Vagina (tissue), 2 donors: ENCODE data around the gene PIP5K1B. TPM values are rescaled to one million over a fixed set of nuclear protein-coding genes. Genes with fewer than 3 reads are reported as not detected.
A peak's percentile ranks its signal among the peaks of the same experiment; 100 is the strongest.

Experiments
- DNase-seq, 2 donors: peaks; one replicate each; pipeline ENCODE4 v3.0.0-alpha.2; 2017; ENCODE audit errors: extremely low spot score in 2 of 2
- H3K27ac ChIP-seq: fragments of 200-600 bp; sonication (generic); one replicate; pipeline ENCODE4 v1.5.1; 2019
- H3K27me3 ChIP-seq: fragments of 200-600 bp; sonication (generic); one replicate; pipeline ENCODE4 v1.5.1; 2019
- H3K36me3 ChIP-seq, 2 donors: fragments of 200-600 bp; sonication (generic); one replicate each; pipeline ENCODE4 v1.5.1; 2017 to 2019
- H3K4me1 ChIP-seq: fragments of 200-600 bp; sonication (generic); one replicate; pipeline ENCODE4 v1.5.1; 2019
- H3K4me3 ChIP-seq, 2 donors: fragments of 200-600 bp; sonication (generic); 1 replicate in 1 of 2; 2 replicates in 1 of 2; pipeline ENCODE4 v1.5.1; 2016 to 2019
- H3K9me3 ChIP-seq: fragments of 200-600 bp; sonication (generic); one replicate; pipeline ENCODE4 v1.5.1; 2019
- POLR2A ChIP-seq, 2 donors: fragments of 450-650 bp; IDR thresholded peaks; one replicate each; pipeline ENCODE4 v1.6.1; 2017; ENCODE audit warnings: antibody characterized with exemption in 2 of 2, mild to moderate bottlenecking in 2 of 2, moderate library complexity in 2 of 2
- POLR2AphosphoS5 ChIP-seq, 2 donors: sonication (generic); formaldehyde crosslinking; IDR thresholded peaks; one replicate each; pipeline ENCODE4 v1.9.0; 2017; ENCODE audit warnings: antibody characterized with exemption in 2 of 2, mild to moderate bottlenecking in 2 of 2, low read depth in 1 of 2; ENCODE audit not compliant: insufficient read depth in 1 of 2
- intact Hi-C: fragments of 100-400 bp; cut with DNase I; formaldehyde crosslinking; loops from one replicate; pipeline ENCODE4 v1.15.1; 2023
- total RNA-seq: library from RNA; depleted of rRNA; stranded (reverse); fragments of >200 nt; gene quantifications from one replicate; pipeline ENCODE4 v1.2.3, GENCODE V29; 2016
- TF ChIP-seq, protein P1 (sequence below), 3 experiments: fragments of 450-650 bp in 2 of 3; fragments of 200-600 bp in 1 of 3; sonication (generic) in 1 of 3; IDR thresholded peaks; one replicate each; pipeline ENCODE4 v1.5.1; 2017 to 2019; ENCODE audit warnings: antibody characterized with exemption in 3 of 3, mild to moderate bottlenecking in 2 of 3, moderate library complexity in 2 of 3

The PIP5K1B gene
- total RNA-seq, 1 donor from 2014 or later: 2.9 TPM

DNA sequence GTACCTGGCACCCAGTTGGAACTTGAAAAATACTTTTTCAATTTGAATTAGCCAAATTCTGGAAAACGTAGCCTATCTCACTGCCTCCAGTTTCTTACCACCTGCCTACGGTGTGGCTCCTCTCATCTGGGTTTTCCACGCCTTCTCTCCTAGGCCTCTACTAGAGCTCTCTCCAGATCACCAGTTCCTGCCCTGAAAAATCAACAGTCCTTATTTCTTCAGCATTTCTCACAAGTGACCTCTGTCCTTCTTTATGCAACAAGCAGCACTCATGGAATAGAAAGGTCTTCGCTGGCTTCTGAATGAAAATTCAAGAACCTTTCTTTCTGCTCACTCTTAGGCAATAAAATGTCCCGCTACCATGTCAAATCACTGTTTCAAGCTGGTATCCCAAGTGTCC, 64.8 kb downstream of the PIP5K1B start:
- H3K27ac ChIP-seq: no peak overlapping the region
- H3K9me3 ChIP-seq: no peaks in the 10 kb centered on the region
- no peaks in the 10 kb centered on the region for H3K36me3 ChIP-seq
- intact Hi-C loops: no loop called here
- no peak overlapping the region for H3K4me3 ChIP-seq
- no peaks in the 10 kb centered on the region for H3K4me1 ChIP-seq
- TF ChIP-seq POLR2AphosphoS5 (IDR thresholded peaks at IDR 0.05; ENCODE audit: insufficient read depth in 1 of 2, low read depth in 1 of 2) (no peak), POLR2A (IDR thresholded peaks at IDR 0.05) (no peak)
- TF ChIP-seq, protein P1, sequence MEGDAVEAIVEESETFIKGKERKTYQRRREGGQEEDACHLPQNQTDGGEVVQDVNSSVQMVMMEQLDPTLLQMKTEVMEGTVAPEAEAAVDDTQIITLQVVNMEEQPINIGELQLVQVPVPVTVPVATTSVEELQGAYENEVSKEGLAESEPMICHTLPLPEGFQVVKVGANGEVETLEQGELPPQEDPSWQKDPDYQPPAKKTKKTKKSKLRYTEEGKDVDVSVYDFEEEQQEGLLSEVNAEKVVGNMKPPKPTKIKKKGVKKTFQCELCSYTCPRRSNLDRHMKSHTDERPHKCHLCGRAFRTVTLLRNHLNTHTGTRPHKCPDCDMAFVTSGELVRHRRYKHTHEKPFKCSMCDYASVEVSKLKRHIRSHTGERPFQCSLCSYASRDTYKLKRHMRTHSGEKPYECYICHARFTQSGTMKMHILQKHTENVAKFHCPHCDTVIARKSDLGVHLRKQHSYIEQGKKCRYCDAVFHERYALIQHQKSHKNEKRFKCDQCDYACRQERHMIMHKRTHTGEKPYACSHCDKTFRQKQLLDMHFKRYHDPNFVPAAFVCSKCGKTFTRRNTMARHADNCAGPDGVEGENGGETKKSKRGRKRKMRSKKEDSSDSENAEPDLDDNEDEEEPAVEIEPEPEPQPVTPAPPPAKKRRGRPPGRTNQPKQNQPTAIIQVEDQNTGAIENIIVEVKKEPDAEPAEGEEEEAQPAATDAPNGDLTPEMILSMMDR (IDR thresholded peaks at IDR 0.05): no peak
- no peak for DNase-seq
- no peaks in the 10 kb centered on the region for H3K27me3 ChIP-seq

DNA sequence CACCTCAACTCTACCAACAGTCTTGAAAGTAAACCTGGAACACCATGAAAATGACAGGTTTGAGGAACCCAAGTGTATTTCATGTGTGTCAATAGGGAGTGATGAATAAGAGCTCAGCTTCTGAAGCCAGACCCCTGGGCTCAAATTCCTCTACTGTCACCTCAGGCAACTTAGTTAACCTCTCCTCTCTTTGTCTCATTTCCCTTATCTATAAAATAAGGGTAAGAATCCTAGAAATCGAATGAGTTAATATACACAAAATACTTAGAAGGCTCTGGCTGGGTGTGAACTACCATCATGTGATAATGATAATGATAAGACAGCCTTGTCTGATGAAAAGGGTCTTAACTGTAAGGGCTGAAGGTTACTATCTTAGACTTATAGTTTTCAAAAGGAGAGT, 66.3 kb downstream of the PIP5K1B start:
- intact Hi-C loops: no loop called here
- no peak for DNase-seq
- no peak overlapping the region for H3K27ac ChIP-seq
- no peaks in the 10 kb centered on the region for H3K27me3 ChIP-seq
- H3K9me3 ChIP-seq: no peaks in the 10 kb centered on the region
- H3K4me3 ChIP-seq: no peak overlapping the region
- H3K4me1 ChIP-seq: no peaks in the 10 kb centered on the region
- TF ChIP-seq, protein P1 (IDR thresholded peaks at IDR 0.05): no peak
- TF ChIP-seq POLR2AphosphoS5 (IDR thresholded peaks at IDR 0.05; ENCODE audit: insufficient read depth in 1 of 2, low read depth in 1 of 2) (no peak), POLR2A (IDR thresholded peaks at IDR 0.05) (no peak)
- no peaks in the 10 kb centered on the region for H3K36me3 ChIP-seq

DNA sequence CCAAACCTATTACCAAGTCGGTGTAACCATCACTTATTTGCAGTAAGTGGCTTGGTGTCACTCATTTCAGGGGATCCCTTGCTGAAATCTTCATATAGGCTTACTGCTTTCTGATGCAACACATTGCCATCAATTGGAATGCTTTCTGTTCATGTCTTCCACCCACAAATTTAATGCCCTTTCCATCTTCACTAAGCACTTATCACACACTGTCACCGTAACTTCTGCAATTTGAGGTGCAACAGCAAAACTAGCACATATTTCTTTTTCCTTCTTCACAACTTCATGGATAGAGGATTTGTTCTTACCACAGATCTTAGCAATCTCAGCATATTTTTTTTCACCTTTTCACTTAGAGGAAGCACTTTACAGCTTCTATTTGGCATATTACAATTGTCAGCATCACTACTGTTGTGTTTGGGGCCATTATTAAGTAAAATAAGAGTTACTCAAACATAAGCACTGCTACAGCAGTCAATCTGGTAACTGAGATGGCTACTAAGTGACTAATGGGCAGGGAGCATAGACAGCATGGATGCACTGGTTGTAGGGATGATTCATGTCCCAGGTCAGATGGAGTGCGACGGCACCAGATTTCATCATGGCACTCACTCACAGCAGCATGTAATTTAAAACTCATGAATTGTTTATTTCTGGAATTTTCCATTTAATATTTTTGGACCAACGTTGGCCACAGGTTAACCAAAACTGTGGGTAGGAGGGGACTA, 70.1 kb downstream of the PIP5K1B start:
- intact Hi-C loops: no loop called here
- DNase-seq: no peak
- H3K27ac ChIP-seq: no peak overlapping the region
- H3K4me1 ChIP-seq: peaks cover 7% of the 10 kb centered on the region
- no peak overlapping the region for H3K4me3 ChIP-seq
- H3K9me3 ChIP-seq: no peaks in the 10 kb centered on the region
- H3K36me3 ChIP-seq: no peaks in the 10 kb centered on the region
- TF ChIP-seq POLR2AphosphoS5 (IDR thresholded peaks at IDR 0.05; ENCODE audit: insufficient read depth in 1 of 2, low read depth in 1 of 2): peak in 1 of 2 donors; percentile 29
- TF ChIP-seq, protein P1 (IDR thresholded peaks at IDR 0.05): no peak
- no peaks in the 10 kb centered on the region for H3K27me3 ChIP-seq

DNA sequence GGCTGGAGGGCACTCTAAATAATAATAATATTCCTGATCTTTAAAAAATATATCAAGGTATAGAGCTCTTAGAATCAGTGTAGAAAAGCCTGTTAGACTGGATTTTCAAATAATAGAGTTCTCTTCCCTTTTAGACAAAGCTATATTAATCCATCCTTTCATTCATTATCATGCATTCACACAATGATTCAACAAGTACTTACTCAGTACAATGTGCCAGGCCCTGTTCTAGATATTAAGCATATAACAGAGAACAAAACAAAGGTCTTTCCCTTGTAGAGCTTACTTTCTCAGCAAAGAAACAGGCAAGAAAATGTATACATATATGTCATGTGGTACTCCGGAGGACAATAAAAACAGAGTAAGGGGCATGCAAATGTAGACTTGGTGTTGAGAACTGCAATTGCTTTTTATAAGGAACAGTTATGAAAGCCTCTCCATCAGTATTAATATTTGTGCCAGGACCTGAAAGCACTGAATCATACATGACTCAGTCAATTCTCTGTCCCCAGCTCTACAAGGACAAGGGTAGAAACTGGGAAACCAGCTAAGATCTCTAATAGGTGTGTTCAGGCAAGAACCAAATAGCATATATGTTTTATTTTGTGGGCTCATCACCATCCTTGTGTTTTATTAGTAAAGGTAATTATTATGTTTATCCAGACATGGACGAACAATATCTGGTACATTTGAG, 72.2 kb downstream of the PIP5K1B start:
- Histone ChIP-seq H3K36me3 (no peaks in the 10 kb centered on the region), H3K9me3 (no peaks in the 10 kb centered on the region), H3K4me3 (no peak overlapping the region), H3K27ac (no peak overlapping the region), H3K4me1 (peaks cover 27% of the 10 kb centered on the region), H3K27me3 (no peaks in the 10 kb centered on the region)
- TF ChIP-seq, protein P1 (IDR thresholded peaks at IDR 0.05): no peak
- TF ChIP-seq POLR2AphosphoS5 (IDR thresholded peaks at IDR 0.05; ENCODE audit: insufficient read depth in 1 of 2, low read depth in 1 of 2) (no peak), POLR2A (IDR thresholded peaks at IDR 0.05) (no peak)
- intact Hi-C loops: no loop called here
- no peak for DNase-seq

DNA sequence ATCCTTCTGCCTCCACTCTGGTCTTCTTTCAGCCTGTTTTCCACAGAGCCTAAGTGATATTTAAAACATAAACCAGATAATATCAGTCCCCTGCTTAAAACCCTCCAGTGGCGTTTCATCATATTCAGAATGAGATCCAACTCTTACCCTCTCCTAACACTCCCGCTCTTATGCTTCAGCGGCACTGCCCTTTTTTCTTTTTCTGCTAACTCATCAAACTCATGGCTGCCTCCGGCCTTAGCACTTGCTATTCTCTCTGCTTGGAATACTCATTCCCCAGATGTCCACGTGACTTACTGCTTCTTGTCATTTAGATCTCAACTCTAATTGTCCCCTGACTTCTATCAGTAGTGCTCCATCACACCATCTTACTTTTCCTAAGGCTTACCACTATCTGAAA, 73.6 kb downstream of the PIP5K1B start:
- no peak for DNase-seq
- Histone ChIP-seq H3K36me3 (no peaks in the 10 kb centered on the region), H3K27me3 (no peaks in the 10 kb centered on the region), H3K4me3 (no peak overlapping the region), H3K4me1 (peaks cover 41% of the 10 kb centered on the region), H3K27ac (no peak overlapping the region), H3K9me3 (no peaks in the 10 kb centered on the region)
- intact Hi-C loops: no loop called here
- TF ChIP-seq POLR2A (IDR thresholded peaks at IDR 0.05): no peak
